ENCODE results near the gene CMTM8. TPM values are rescaled to one million over a fixed set of nuclear protein-coding genes. Genes with fewer than 3 reads are reported as not detected.

The CMTM8 gene
- total RNA-seq, 4 donors from 2014 or later, result 1.4 to 4.1 (median 2.9) TPM

DNA sequence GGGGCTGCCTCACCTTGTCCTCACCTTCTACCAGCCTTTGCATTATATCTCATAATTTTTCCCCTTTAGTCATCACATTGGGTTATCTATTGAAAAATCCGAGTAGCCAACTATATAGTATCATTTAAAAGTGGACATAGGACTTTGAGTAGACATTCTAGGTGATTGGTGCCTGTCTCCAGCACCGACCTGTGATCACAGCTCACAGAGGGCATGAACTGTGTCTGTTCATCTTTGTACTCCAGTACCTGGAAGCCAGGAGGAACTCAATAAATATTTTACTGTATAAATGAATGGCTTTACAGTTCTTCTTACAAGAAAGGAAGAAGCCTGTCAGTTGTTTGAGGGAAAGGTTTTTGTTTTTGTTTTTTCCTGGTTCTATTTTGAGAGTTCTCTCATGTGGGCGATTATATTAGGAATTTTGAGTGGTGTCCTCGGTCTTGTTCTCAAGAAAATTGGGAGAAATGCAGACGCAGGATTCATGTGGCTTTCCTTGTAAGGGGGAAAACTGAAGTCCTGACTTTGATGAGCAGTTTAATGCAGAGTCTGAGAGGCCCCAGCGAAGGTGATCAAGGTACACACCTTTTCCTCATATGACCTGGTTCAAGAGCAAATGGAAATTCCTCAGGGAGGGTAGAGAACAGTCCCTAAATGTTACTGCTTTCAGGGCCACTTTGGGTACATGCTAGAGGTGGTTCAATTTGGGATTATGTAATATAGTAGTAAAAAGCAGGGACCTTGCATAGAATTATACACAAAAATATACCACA is 46.1 kb downstream of the CMTM8 start:
- Histone ChIP-seq H3K27ac (peak overlapping the region in 2 of 4 donors; percentile 1 to 6), H3K27me3 (no peaks in the 10 kb centered on the region), H3K4me1 (no peaks in the 10 kb centered on the region), H3K9me3 (no peaks in the 10 kb centered on the region), H3K4me3 (no peak overlapping the region), H3K36me3 (no peaks in the 10 kb centered on the region)
- DNase-seq (no peak), ATAC-seq (no peak)
- in situ Hi-C loops (cut with MboI; ENCODE audit: low sequenced_read_pairs in 4 of 4) (no loop called here), intact Hi-C loops (cut with DNase I; ENCODE audit: low total_unique reads) (no loop called here)
- TF ChIP-seq POLR2A (IDR thresholded peaks at IDR 0.05), result no peak
- TF ChIP-seq, protein P1, sequence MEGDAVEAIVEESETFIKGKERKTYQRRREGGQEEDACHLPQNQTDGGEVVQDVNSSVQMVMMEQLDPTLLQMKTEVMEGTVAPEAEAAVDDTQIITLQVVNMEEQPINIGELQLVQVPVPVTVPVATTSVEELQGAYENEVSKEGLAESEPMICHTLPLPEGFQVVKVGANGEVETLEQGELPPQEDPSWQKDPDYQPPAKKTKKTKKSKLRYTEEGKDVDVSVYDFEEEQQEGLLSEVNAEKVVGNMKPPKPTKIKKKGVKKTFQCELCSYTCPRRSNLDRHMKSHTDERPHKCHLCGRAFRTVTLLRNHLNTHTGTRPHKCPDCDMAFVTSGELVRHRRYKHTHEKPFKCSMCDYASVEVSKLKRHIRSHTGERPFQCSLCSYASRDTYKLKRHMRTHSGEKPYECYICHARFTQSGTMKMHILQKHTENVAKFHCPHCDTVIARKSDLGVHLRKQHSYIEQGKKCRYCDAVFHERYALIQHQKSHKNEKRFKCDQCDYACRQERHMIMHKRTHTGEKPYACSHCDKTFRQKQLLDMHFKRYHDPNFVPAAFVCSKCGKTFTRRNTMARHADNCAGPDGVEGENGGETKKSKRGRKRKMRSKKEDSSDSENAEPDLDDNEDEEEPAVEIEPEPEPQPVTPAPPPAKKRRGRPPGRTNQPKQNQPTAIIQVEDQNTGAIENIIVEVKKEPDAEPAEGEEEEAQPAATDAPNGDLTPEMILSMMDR (IDR thresholded peaks at IDR 0.05 in 4 of 5, conservative IDR thresholded peaks at IDR 0.05 in 1 of 5), result no peak

DNA sequence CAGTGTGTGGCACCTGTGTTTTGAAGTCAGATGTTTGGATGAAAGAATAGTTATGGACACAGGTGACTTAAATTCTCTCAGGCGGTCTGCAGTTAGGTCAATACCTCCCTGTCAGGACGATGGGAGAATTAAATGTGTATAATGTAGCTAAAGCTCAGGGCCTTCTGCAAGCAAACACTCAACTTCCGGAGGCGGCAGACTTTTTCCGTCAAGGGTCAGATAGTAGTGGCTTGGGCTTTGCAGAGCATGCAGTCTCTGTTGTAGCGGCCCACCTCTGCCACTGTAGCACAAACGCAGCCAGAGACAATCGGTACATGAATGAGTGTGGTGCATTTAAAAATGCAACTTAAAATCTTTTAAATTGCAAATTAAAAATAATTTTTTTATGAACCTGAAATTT is 47.4 kb downstream of the CMTM8 start:
- TF ChIP-seq, protein P1 (IDR thresholded peaks at IDR 0.05 in 4 of 5, conservative IDR thresholded peaks at IDR 0.05 in 1 of 5), result no peak
- no peak for TF ChIP-seq POLR2A (IDR thresholded peaks at IDR 0.05)
- no peak for ATAC-seq
- no peak overlapping the region for H3K4me3 ChIP-seq
- H3K27ac ChIP-seq, result no peak overlapping the region
- intact Hi-C loops (cut with DNase I; ENCODE audit: low total_unique reads) (no loop called here), in situ Hi-C loops (cut with MboI; ENCODE audit: low sequenced_read_pairs in 4 of 4) (no loop called here)
- H3K9me3 ChIP-seq, result no peaks in the 10 kb centered on the region
- H3K36me3 ChIP-seq, result no peaks in the 10 kb centered on the region
- no peaks in the 10 kb centered on the region for H3K4me1 ChIP-seq
- H3K27me3 ChIP-seq, result no peaks in the 10 kb centered on the region
- no peak for DNase-seq

DNA sequence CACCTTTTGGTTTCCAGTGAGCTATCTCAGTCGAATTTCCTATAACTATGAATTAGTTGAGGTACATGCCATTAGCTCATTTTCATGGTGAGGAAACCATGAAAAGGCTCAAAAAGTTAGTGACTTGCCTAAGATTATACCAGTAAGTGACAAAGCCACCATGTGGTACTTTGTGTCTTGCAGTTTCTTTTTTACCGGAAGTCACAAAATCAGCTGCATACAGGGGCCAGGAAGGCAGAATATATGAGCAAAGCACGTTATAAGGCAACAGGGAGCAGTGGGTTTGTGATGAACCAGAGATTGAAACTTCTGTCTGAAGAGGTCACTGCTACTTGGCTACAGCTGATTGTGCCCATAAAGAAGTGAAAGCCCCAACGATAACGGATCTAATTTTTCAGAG is 50.3 kb downstream of the CMTM8 start:
- Histone ChIP-seq H3K27me3 (no peaks in the 10 kb centered on the region), H3K36me3 (no peaks in the 10 kb centered on the region), H3K9me3 (no peaks in the 10 kb centered on the region), H3K4me1 (no peaks in the 10 kb centered on the region), H3K27ac (no peak overlapping the region), H3K4me3 (no peak overlapping the region)
- ATAC-seq (no peak), DNase-seq (no peak)
- no peak for TF ChIP-seq POLR2A (IDR thresholded peaks at IDR 0.05)
- TF ChIP-seq, protein P1 (IDR thresholded peaks at IDR 0.05 in 4 of 5, conservative IDR thresholded peaks at IDR 0.05 in 1 of 5), result no peak
- intact Hi-C loops (cut with DNase I; ENCODE audit: low total_unique reads) (no loop called here), in situ Hi-C loops (cut with MboI; ENCODE audit: low sequenced_read_pairs in 4 of 4) (no loop called here)

DNA sequence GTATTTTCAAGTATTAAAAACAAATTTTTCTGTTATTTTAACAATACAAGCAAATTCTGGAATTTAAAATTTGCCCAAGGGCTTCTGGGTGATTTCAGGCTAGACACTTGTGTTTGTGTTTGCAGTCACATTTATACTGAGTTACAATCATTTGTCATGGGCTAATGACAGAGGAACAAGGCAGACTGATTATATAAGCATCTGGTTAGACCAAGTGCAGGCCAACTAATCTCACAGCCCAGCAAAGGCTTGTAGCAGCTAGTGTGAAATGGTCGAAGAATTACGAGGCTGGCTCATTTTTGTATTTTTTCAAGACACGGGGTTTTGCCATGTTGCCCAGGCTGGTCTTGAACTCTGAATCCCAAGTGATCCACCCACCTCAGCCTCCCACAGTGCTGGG is 52.1 kb downstream of the CMTM8 start:
- in situ Hi-C loops (cut with MboI; ENCODE audit: low sequenced_read_pairs in 4 of 4), result loop anchor here (10.0 kb wide), 3 partner anchors 174 to 374 kb away; no protein-coding TSS in a partner anchor
- Histone ChIP-seq H3K27ac (no peak overlapping the region), H3K4me1 (no peaks in the 10 kb centered on the region), H3K4me3 (no peak overlapping the region), H3K36me3 (no peaks in the 10 kb centered on the region), H3K27me3 (no peaks in the 10 kb centered on the region), H3K9me3 (no peaks in the 10 kb centered on the region)
- no peak for TF ChIP-seq POLR2A (IDR thresholded peaks at IDR 0.05)
- TF ChIP-seq, protein P1 (IDR thresholded peaks at IDR 0.05 in 4 of 5, conservative IDR thresholded peaks at IDR 0.05 in 1 of 5), result no peak
- intact Hi-C loops (cut with DNase I; ENCODE audit: low total_unique reads), result loop anchor here (10.0 kb wide), 1 partner anchor 116 kb away; no protein-coding TSS in a partner anchor
- no peak for DNase-seq
- ATAC-seq, result no peak
